ENCODE data around the gene MRPL55. TPM values are rescaled to one million over a fixed set of nuclear protein-coding genes. Genes with fewer than 3 reads are reported as not detected.

The MRPL55 gene
- total and polyA plus RNA-seq, 2 experiments from 2014 or later = 92.4 to 172 TPM

DNA sequence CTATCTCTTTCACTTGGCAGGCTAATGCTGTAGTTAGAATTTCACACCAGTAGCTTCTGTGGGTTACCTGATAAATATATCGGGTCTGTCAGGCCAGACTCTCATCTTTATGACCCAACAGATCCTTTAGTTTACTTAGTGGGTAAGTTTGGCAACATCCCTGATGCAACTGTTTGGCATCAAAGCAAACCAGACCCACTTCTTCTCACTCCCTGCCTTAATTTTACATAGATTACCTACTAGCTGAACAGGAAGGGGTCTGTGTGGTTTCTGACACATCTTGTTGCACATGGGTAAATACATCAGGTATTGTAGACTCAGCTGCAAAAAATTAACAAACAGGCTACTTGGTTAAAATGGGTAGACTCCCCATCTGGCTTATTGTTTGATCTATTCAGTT lies 27.8 kb upstream of the MRPL55 start:
- no peaks in the 10 kb centered on the region for H4K20me1 ChIP-seq (replicated peaks; ENCODE audit: insufficient read depth)
- Mint-ChIP-seq H3K9me3 (no peaks in the 10 kb centered on the region), H3K27me3 (ENCODE audit: insufficient read depth, low read depth, poor library complexity) (peaks cover 21% of the 10 kb centered on the region), H3K4me3 (no peak overlapping the region), H3K4me1 (peaks cover 2% of the 10 kb centered on the region; the same call in 1 of the 3 replicates), H3K27ac (no peak overlapping the region), H3K36me3 (ENCODE audit: low read depth) (no peaks in the 10 kb centered on the region)
- TF ChIP-seq ZNF114 (CRISPR knock-in tag; IDR thresholded peaks at IDR 0.05) (no peak), STAT1 (IDR thresholded peaks at IDR 0.05; ENCODE audit: unreplicated experiment) (no peak), JUNB (IDR thresholded peaks at IDR 0.05; ENCODE audit: unreplicated experiment) (no peak), POLR2AphosphoS5 (IDR thresholded peaks at IDR 0.05; ENCODE audit: low read depth) (no peak), NANOG (IDR thresholded peaks at IDR 0.05; ENCODE audit: borderline replicate concordance) (no peak), CREB1 (CRISPR knock-in tag; IDR thresholded peaks at IDR 0.05; ENCODE audit: low read depth) (no peak), EZH2phosphoT487 (IDR thresholded peaks at IDR 0.05; ENCODE audit: unreplicated experiment) (no peak), ZNF331 (CRISPR knock-in tag; IDR thresholded peaks at IDR 0.05; ENCODE audit: low read depth) (no peak), EZH2 (IDR thresholded peaks at IDR 0.05; ENCODE audit: low read depth, unreplicated experiment) (no peak)
- TF ChIP-seq, protein P1, sequence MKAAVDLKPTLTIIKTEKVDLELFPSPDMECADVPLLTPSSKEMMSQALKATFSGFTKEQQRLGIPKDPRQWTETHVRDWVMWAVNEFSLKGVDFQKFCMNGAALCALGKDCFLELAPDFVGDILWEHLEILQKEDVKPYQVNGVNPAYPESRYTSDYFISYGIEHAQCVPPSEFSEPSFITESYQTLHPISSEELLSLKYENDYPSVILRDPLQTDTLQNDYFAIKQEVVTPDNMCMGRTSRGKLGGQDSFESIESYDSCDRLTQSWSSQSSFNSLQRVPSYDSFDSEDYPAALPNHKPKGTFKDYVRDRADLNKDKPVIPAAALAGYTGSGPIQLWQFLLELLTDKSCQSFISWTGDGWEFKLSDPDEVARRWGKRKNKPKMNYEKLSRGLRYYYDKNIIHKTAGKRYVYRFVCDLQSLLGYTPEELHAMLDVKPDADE (IDR thresholded peaks at IDR 0.05) = no peak
- TF ChIP-seq, protein P2, sequence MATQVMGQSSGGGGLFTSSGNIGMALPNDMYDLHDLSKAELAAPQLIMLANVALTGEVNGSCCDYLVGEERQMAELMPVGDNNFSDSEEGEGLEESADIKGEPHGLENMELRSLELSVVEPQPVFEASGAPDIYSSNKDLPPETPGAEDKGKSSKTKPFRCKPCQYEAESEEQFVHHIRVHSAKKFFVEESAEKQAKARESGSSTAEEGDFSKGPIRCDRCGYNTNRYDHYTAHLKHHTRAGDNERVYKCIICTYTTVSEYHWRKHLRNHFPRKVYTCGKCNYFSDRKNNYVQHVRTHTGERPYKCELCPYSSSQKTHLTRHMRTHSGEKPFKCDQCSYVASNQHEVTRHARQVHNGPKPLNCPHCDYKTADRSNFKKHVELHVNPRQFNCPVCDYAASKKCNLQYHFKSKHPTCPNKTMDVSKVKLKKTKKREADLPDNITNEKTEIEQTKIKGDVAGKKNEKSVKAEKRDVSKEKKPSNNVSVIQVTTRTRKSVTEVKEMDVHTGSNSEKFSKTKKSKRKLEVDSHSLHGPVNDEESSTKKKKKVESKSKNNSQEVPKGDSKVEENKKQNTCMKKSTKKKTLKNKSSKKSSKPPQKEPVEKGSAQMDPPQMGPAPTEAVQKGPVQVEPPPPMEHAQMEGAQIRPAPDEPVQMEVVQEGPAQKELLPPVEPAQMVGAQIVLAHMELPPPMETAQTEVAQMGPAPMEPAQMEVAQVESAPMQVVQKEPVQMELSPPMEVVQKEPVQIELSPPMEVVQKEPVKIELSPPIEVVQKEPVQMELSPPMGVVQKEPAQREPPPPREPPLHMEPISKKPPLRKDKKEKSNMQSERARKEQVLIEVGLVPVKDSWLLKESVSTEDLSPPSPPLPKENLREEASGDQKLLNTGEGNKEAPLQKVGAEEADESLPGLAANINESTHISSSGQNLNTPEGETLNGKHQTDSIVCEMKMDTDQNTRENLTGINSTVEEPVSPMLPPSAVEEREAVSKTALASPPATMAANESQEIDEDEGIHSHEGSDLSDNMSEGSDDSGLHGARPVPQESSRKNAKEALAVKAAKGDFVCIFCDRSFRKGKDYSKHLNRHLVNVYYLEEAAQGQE (IDR thresholded peaks at IDR 0.05; ENCODE audit: unreplicated experiment) = no peak
- TF ChIP-seq, protein P3, sequence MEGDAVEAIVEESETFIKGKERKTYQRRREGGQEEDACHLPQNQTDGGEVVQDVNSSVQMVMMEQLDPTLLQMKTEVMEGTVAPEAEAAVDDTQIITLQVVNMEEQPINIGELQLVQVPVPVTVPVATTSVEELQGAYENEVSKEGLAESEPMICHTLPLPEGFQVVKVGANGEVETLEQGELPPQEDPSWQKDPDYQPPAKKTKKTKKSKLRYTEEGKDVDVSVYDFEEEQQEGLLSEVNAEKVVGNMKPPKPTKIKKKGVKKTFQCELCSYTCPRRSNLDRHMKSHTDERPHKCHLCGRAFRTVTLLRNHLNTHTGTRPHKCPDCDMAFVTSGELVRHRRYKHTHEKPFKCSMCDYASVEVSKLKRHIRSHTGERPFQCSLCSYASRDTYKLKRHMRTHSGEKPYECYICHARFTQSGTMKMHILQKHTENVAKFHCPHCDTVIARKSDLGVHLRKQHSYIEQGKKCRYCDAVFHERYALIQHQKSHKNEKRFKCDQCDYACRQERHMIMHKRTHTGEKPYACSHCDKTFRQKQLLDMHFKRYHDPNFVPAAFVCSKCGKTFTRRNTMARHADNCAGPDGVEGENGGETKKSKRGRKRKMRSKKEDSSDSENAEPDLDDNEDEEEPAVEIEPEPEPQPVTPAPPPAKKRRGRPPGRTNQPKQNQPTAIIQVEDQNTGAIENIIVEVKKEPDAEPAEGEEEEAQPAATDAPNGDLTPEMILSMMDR (conservative IDR thresholded peaks at IDR 0.05; ENCODE audit: low read depth in 2 of 2) = no peak
- TF ChIP-seq, protein P4, sequence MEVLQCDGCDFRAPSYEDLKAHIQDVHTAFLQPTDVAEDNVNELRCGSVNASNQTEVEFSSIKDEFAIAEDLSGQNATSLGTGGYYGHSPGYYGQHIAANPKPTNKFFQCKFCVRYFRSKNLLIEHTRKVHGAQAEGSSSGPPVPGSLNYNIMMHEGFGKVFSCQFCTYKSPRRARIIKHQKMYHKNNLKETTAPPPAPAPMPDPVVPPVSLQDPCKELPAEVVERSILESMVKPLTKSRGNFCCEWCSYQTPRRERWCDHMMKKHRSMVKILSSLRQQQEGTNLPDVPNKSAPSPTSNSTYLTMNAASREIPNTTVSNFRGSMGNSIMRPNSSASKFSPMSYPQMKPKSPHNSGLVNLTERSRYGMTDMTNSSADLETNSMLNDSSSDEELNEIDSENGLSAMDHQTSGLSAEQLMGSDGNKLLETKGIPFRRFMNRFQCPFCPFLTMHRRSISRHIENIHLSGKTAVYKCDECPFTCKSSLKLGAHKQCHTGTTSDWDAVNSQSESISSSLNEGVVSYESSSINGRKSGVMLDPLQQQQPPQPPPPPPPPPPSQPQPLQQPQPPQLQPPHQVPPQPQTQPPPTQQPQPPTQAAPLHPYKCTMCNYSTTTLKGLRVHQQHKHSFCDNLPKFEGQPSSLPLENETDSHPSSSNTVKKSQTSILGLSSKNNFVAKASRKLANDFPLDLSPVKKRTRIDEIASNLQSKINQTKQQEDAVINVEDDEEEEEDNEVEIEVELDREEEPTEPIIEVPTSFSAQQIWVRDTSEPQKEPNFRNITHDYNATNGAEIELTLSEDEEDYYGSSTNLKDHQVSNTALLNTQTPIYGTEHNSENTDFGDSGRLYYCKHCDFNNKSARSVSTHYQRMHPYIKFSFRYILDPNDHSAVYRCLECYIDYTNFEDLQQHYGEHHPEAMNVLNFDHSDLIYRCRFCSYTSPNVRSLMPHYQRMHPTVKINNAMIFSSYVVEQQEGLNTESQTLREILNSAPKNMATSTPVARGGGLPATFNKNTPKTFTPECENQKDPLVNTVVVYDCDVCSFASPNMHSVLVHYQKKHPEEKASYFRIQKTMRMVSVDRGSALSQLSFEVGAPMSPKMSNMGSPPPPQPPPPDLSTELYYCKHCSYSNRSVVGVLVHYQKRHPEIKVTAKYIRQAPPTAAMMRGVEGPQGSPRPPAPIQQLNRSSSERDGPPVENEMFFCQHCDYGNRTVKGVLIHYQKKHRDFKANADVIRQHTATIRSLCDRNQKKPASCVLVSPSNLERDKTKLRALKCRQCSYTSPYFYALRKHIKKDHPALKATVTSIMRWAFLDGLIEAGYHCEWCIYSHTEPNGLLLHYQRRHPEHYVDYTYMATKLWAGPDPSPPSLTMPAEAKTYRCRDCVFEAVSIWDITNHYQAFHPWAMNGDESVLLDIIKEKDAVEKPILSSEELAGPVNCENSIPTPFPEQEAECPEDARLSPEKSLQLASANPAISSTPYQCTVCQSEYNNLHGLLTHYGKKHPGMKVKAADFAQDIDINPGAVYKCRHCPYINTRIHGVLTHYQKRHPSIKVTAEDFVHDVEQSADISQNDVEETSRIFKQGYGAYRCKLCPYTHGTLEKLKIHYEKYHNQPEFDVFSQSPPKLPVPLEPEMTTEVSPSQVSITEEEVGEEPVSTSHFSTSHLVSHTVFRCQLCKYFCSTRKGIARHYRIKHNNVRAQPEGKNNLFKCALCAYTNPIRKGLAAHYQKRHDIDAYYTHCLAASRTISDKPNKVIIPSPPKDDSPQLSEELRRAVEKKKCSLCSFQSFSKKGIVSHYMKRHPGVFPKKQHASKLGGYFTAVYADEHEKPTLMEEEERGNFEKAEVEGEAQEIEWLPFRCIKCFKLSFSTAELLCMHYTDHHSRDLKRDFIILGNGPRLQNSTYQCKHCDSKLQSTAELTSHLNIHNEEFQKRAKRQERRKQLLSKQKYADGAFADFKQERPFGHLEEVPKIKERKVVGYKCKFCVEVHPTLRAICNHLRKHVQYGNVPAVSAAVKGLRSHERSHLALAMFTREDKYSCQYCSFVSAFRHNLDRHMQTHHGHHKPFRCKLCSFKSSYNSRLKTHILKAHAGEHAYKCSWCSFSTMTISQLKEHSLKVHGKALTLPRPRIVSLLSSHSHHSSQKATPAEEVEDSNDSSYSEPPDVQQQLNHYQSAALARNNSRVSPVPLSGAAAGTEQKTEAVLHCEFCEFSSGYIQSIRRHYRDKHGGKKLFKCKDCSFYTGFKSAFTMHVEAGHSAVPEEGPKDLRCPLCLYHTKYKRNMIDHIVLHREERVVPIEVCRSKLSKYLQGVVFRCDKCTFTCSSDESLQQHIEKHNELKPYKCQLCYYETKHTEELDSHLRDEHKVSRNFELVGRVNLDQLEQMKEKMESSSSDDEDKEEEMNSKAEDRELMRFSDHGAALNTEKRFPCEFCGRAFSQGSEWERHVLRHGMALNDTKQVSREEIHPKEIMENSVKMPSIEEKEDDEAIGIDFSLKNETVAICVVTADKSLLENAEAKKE (CRISPR knock-in tag; IDR thresholded peaks at IDR 0.05) = no peak
- H3K27me3 ChIP-seq (ENCODE audit: insufficient read depth) = peaks cover 38% of the 10 kb centered on the region
- no peak for DNase-seq (ENCODE audit: low spot score)
- H3K4me1 ChIP-seq (ENCODE audit: insufficient read depth) = peaks cover 5% of the 10 kb centered on the region; the same call in 1 of the 2 replicates
- no peak overlapping the region for H2AFZ ChIP-seq
- no peak overlapping the region for H3K4me3 ChIP-seq
- no peaks in the 10 kb centered on the region for H3K36me3 ChIP-seq (ENCODE audit: insufficient read depth)
- peaks cover 12% of the 10 kb centered on the region for H3K79me2 ChIP-seq (replicated peaks; ENCODE audit: insufficient read depth)
- no peaks in the 10 kb centered on the region for H3F3A ChIP-seq (replicated peaks; ENCODE audit: low read depth)
- H3K4me2 ChIP-seq = no peak overlapping the region
- H3K9me2 ChIP-seq (ENCODE audit: insufficient read depth) = no peaks in the 10 kb centered on the region
- no peak for ATAC-seq
- H3K27ac ChIP-seq (ENCODE audit: low read depth) = no peak overlapping the region

All from GM23338 (cell line).